Subcutaneous abdominal adipose tissue (tissue), 5 donors: ENCODE results near the gene SLC22A12.

Experiments
- H3K27ac ChIP-seq: one replicate; pipeline ENCODE4 v1.7.0; 2013; ENCODE audit warnings: low read depth, mild to moderate bottlenecking, inconsistent platforms, low read length, moderate library complexity
- H3K27me3 ChIP-seq, 5 donors: one replicate each; pipeline ENCODE4 v1.7.0; 2013; ENCODE audit warnings: low read length in 5 of 5, inconsistent platforms in 1 of 5; ENCODE audit not compliant: control insufficient read depth in 5 of 5, insufficient read depth in 4 of 5
- H3K36me3 ChIP-seq, 5 donors: one replicate each; pipeline ENCODE4 v1.7.0; 2013; ENCODE audit warnings: low read length in 5 of 5; ENCODE audit not compliant: control insufficient read depth in 5 of 5, insufficient read depth in 5 of 5
- H3K4me1 ChIP-seq, 5 donors: one replicate each; pipeline ENCODE4 v1.7.0; 2013; ENCODE audit warnings: low read length in 5 of 5, mild to moderate bottlenecking in 3 of 5, moderate library complexity in 1 of 5; ENCODE audit not compliant: control insufficient read depth in 5 of 5, insufficient read depth in 5 of 5
- H3K4me3 ChIP-seq, 5 donors: one replicate each; pipeline ENCODE4 v1.7.0; 2013; ENCODE audit warnings: low read length in 5 of 5, low read depth in 1 of 5
- H3K9ac ChIP-seq, 5 donors: one replicate each; pipeline ENCODE4 v1.7.0; 2013; ENCODE audit warnings: low read length in 5 of 5, mild to moderate bottlenecking in 4 of 5, moderate library complexity in 3 of 5
- H3K9me3 ChIP-seq, 5 donors: one replicate each; pipeline ENCODE4 v1.7.0; 2013; ENCODE audit warnings: low read length in 5 of 5; ENCODE audit not compliant: control insufficient read depth in 5 of 5
- donor health status: healthy.
- donor health status: healthy.
- donor health status: healthy.
- donor health status: healthy.
- donor health status: healthy.

The SLC22A12 gene

DNA sequence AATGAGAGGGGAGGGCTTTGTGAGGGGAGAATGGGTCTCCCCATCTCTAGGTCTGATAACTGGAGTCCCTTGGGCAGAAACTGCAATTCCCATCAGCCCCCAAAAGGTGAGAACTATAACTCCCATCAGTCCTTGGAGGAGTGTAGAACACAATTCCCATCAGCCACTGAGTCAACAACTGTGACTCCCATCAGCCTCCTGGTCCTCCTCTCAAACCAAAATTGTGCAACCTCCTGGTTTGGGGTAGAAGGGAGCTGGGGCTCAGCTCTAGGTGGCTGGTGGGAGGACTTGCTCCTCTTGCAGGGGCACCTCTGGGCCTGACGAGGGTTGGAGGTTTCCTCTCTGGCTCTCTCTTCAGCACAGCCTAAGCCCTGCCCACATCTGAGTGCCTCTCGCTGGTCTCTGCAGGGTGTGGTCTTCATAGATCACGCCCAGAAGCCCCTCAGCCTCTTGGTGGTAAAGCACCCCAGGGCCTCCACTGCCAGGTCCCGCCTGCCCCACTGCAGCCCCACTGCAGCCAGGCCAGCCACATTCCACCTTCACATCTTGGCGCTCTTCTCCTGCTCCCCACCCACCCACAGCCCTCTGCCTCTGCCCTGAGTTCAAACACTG lies 18.5 kb downstream of the SLC22A12 start:
- Histone ChIP-seq H3K9ac (no peak overlapping the region), H3K9me3 (no peaks in the 10 kb centered on the region), H3K36me3 (no peaks in the 10 kb centered on the region), H3K27ac (no peak overlapping the region), H3K4me3 (no peak overlapping the region), H3K4me1 (peaks cover 0 to 12% (median 9%) of the 10 kb centered on the region in 5 donors), H3K27me3 (peaks cover 0 to 16% (median 5%) of the 10 kb centered on the region in 5 donors)

DNA sequence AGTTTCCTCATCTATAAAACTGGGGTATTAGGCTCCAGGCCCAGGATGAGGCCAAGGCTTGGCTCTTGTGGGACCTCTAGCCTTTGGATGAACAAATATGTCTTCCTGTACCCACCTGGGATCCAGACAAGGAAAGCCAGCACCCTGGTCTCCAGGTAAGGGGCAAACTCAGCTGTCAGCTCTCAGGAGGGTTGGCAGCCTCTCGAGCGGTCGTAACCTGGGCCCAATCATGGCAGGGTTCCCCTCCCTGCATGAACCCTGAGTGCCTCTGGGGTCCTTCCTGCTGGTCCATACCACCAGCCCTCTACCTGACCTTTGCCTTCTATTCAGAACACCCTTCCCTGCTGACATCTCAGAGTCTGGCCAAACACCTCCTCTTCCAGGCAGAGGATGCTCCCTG lies 19.6 kb downstream of the SLC22A12 start:
- Histone ChIP-seq H3K9ac (no peak overlapping the region), H3K9me3 (no peaks in the 10 kb centered on the region), H3K36me3 (no peaks in the 10 kb centered on the region), H3K4me3 (no peak overlapping the region), H3K27me3 (peaks cover 0 to 12% (median 5%) of the 10 kb centered on the region in 5 donors), H3K27ac (no peak overlapping the region), H3K4me1 (peaks cover 0 to 12% (median 9%) of the 10 kb centered on the region in 5 donors)

- H3K27ac ChIP-seq = no peak overlapping the region
- H3K9me3 ChIP-seq = no peaks in the 10 kb centered on the region
- peaks cover 0 to 10% (median 5%) of the 10 kb centered on the region in 5 donors for H3K27me3 ChIP-seq
Observed at GRCh38 chr11:64611176-64611575, 20.2 kb downstream of the SLC22A12 start.

DNA sequence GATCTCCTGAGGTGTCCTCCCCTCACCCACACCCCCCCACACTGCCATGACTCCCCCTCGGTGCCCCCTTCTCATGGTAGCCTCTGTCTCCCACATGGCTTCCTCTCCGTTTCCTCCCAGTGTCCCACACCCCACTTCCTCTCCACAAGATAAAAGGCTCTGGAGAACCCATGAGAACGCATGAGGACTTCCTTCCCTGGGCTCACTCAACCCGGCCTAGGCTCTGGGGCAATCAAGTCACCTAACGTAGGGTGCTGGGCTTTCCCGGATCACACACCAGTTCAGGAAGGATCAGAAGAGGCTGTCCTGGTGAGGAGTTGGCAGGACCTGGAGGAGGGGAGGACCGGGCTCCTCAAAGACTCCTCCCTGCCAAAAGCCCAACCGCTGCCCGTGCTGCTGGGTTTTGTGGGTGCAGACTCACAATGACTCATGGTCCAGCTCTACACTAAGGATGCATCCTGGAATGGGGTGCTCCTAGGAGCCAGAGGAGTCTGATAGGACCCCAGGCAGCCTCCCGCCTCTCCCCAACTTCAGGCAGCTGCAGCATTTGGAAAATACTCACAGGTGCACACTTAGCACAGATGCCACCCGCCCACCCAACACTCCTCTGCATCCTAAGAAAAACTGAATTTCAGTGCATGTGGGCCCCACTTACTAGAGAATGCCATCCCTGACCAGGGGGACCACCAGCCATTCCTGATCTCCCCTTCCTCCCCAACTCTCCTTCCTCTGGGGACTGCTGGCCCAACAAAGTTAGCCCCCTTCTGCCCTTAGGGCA lies 21.0 kb downstream of the SLC22A12 start:
- no peaks in the 10 kb centered on the region for H3K36me3 ChIP-seq
- no peak overlapping the region for H3K4me3 ChIP-seq
- peaks cover 0 to 12% (median 9%) of the 10 kb centered on the region in 5 donors for H3K4me1 ChIP-seq
- no peak overlapping the region for H3K9ac ChIP-seq
- H3K9me3 ChIP-seq = no peaks in the 10 kb centered on the region
- H3K27ac ChIP-seq = no peak overlapping the region
- peaks cover 0 to 10% (median 5%) of the 10 kb centered on the region in 5 donors for H3K27me3 ChIP-seq

More at GRCh38 chr11:64611176-64611575, 20.2 kb downstream of the SLC22A12 start:
- Histone ChIP-seq H3K36me3 (no peaks in the 10 kb centered on the region), H3K4me3 (no peak overlapping the region), H3K4me1 (peaks cover 0 to 12% (median 9%) of the 10 kb centered on the region in 5 donors), H3K9ac (no peak overlapping the region)

GRCh38 chr11:64613648-64614047 lies 22.6 kb downstream of the SLC22A12 start:
- peaks cover 0 to 10% (median 5%) of the 10 kb centered on the region in 5 donors for H3K4me1 ChIP-seq
- H3K27ac ChIP-seq = no peak overlapping the region
- no peak overlapping the region for H3K4me3 ChIP-seq
- H3K27me3 ChIP-seq = peaks cover 0 to 8% (median 5%) of the 10 kb centered on the region in 5 donors
- H3K9ac ChIP-seq = no peak overlapping the region
- H3K9me3 ChIP-seq = no peaks in the 10 kb centered on the region
- no peaks in the 10 kb centered on the region for H3K36me3 ChIP-seq

DNA sequence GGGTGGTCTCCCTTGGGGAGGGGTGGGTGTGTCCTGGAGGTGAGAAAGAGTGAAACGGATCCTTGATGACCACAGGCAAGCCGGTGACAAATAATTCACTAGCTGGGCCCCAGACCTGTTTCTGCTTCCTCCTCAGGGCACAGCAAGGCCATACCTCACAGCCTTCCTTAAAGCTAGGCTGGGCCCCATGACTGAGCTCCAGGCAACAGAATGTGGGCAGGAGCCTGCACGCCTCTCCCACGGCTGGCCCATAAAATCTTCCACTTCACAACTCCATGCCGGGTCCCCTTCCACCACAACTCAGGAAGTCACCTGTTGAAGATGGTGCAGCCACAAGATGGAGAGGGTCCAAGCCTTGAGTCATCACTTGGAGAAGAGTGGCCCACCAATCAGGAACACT lies 23.9 kb downstream of the SLC22A12 start:
- Histone ChIP-seq H3K36me3 (no peaks in the 10 kb centered on the region), H3K4me3 (no peak overlapping the region), H3K27ac (no peak overlapping the region), H3K9ac (no peak overlapping the region), H3K4me1 (peaks cover 0 to 11% (median 4%) of the 10 kb centered on the region in 5 donors), H3K27me3 (peaks cover 0 to 4% (median 3%) of the 10 kb centered on the region in 5 donors), H3K9me3 (no peaks in the 10 kb centered on the region)

DNA sequence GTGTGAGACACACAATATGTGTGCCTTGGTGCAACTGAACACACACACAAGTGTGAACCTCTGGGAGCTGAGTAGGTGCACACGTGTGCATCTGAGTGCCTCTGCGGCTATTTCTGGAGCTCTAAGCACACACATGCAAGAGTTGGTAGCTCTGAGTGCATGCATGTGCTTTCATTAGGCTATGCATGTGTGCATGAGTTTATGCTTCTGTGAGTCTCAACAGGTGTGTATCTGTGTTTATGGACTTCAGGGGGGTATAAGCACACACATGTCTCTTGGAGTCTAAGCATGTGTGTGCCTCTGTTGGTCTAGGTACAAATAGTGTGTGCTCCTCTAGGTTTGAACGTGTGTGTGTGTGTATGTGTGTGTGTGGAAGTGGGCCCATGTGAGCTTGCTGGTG lies 25.8 kb downstream of the SLC22A12 start:
- no peak overlapping the region for H3K4me3 ChIP-seq
- peaks cover 0 to 19% (median 4%) of the 10 kb centered on the region in 5 donors for H3K4me1 ChIP-seq
- no peaks in the 10 kb centered on the region for H3K9me3 ChIP-seq
- peaks cover 0 to 6% (median 3%) of the 10 kb centered on the region in 5 donors for H3K27me3 ChIP-seq
- H3K9ac ChIP-seq = no peak overlapping the region
- no peak overlapping the region for H3K27ac ChIP-seq
- no peaks in the 10 kb centered on the region for H3K36me3 ChIP-seq

DNA sequence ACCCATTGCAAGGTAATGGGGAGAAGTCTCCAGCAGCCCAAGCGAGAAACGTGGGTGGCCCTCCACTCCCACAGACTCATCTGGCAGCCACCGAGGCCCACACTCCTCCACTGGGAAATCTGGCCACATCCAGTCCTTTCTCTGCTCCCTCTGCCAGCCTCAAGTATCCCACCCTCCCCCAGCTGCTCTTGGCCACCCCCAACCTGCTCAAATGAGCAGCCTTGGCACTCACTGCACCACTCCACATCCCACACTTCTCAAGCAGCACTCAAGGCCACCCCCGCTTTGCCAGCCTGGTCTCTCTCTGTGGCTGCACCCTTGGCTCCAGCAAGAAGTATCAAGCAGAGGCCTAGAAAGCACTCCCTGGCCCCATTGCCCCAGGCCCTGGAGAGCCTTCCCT lies 28.2 kb downstream of the SLC22A12 start:
- Histone ChIP-seq H3K4me1 (peaks cover 0 to 15% (median 0%) of the 10 kb centered on the region in 5 donors), H3K9ac (no peak overlapping the region), H3K36me3 (no peaks in the 10 kb centered on the region), H3K27me3 (peaks cover 0 to 3% (median 0%) of the 10 kb centered on the region in 5 donors), H3K27ac (no peak overlapping the region), H3K9me3 (no peaks in the 10 kb centered on the region), H3K4me3 (no peak overlapping the region)

- Histone ChIP-seq H3K9me3 (no peaks in the 10 kb centered on the region), H3K36me3 (no peaks in the 10 kb centered on the region), H3K4me3 (no peak overlapping the region), H3K27ac (no peak overlapping the region), H3K9ac (no peak overlapping the region), H3K4me1 (peaks cover 0 to 17% (median 0%) of the 10 kb centered on the region in 5 donors), H3K27me3 (peaks cover 0 to 3% (median 0%) of the 10 kb centered on the region in 5 donors)
Observed at GRCh38 chr11:64619811-64620380, 28.9 kb downstream of the SLC22A12 start.
